ENCODE data around the gene GEMIN4.

GEMIN4 gene

DNA sequence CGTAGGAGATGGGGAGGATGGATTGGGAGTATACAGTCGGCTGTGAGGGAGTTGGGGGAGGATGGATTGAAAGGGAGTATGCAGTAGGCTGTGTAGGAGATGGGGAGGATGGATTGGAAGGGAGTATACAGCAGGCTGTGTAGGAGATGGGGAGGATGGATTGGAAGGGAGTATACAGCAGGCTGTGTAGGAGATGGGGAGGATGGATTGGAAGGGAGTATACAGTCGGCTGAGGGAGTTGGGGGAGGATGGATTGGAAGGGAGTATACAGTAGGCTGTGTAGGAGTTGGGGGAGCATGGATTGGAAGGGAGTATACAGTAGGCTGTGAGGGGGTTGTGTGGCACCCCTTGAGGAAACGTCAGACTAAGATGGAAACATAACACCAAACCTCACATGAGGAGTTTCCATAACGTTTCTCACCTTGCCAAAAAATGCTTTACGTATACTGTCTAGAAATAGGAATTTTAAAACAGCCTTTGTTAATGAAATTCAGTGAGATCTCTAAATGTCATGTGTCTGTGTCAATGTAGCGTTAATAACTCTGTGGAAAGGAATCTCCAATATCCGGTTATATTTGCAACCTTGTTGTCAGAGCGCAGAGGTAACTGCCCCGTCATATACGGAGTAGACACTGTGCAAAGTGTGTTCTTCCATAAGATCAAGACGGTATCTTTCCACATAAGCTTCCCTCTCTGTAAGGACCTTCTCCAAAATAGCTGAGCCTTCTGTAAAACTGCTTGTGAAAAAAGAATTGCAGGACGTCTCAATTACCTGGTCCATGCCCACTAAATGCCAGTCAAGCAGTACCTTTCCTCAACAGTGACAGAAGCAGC, 31.1 kb downstream of the GEMIN4 start:
- DNase-seq (ENCODE audit: extremely low read depth, insufficient read length): no peak
- no peaks in the 10 kb centered on the region for H3K27me3 ChIP-seq (replicated peaks; ENCODE audit: control insufficient read depth, insufficient read depth, low read length)
- TF ChIP-seq, protein P1, sequence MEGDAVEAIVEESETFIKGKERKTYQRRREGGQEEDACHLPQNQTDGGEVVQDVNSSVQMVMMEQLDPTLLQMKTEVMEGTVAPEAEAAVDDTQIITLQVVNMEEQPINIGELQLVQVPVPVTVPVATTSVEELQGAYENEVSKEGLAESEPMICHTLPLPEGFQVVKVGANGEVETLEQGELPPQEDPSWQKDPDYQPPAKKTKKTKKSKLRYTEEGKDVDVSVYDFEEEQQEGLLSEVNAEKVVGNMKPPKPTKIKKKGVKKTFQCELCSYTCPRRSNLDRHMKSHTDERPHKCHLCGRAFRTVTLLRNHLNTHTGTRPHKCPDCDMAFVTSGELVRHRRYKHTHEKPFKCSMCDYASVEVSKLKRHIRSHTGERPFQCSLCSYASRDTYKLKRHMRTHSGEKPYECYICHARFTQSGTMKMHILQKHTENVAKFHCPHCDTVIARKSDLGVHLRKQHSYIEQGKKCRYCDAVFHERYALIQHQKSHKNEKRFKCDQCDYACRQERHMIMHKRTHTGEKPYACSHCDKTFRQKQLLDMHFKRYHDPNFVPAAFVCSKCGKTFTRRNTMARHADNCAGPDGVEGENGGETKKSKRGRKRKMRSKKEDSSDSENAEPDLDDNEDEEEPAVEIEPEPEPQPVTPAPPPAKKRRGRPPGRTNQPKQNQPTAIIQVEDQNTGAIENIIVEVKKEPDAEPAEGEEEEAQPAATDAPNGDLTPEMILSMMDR (IDR thresholded peaks at IDR 0.05; ENCODE audit: insufficient read depth, low read length, poor library complexity, severe bottlenecking): no peak
- no peak overlapping the region for H3K4me3 ChIP-seq (replicated peaks; ENCODE audit: low read depth, low read length)
- no peaks in the 10 kb centered on the region for H3K36me3 ChIP-seq (ENCODE audit: control insufficient read depth, insufficient read depth, low read length)

DNA sequence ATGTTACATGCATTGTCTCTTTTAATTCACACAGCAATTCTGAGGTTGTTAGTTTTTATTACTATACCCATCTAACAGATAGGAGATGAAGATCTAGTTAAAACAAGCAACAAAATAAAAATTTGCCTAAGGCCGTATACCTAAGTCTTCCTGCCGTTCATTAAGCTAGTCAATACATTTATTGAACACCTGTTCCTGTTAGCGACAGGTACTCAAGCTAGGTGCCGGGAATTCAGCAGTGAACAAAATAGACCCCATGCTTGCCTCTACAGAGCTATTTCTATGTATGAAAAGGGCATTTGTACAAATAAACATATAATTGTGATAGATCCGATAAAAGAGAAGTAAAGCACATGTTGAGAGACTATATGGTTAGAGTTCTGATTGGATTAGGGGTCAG, 34.0 kb downstream of the GEMIN4 start:
- Histone ChIP-seq H3K36me3 (ENCODE audit: control insufficient read depth, insufficient read depth, low read length) (no peaks in the 10 kb centered on the region), H3K27me3 (replicated peaks; ENCODE audit: control insufficient read depth, insufficient read depth, low read length) (no peaks in the 10 kb centered on the region), H3K4me3 (replicated peaks; ENCODE audit: low read depth, low read length) (no peak overlapping the region)
- no peak for DNase-seq (ENCODE audit: extremely low read depth, insufficient read length)
- TF ChIP-seq, protein P1 (IDR thresholded peaks at IDR 0.05; ENCODE audit: insufficient read depth, low read length, poor library complexity, severe bottlenecking): no peak

DNA sequence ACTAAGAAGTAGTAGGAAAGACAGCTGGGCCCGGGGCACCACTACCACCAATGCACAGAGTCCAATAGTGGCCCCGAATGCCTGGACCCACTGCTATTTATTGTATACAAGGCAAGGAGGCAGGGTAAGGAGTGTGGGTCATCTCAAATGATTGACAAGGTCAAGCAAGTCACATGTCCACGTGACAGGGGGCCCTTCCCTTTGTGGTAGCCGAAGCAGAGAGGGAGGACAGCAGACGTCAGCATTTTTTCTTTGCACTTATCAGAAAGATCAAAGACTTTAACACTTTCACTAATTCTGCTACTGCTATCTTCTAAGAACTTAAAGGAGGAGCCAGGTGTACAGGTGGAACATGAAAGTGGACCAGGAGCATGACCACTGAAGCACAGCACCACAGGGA, 43.9 kb downstream of the GEMIN4 start:
- Histone ChIP-seq H3K4me3 (replicated peaks; ENCODE audit: low read depth, low read length) (no peak overlapping the region), H3K27me3 (replicated peaks; ENCODE audit: control insufficient read depth, insufficient read depth, low read length) (no peaks in the 10 kb centered on the region), H3K36me3 (ENCODE audit: control insufficient read depth, insufficient read depth, low read length) (peaks cover 4% of the 10 kb centered on the region)
- DNase-seq (ENCODE audit: extremely low read depth, insufficient read length): no peak
- TF ChIP-seq, protein P1 (IDR thresholded peaks at IDR 0.05; ENCODE audit: insufficient read depth, low read length, poor library complexity, severe bottlenecking): no peak

DNA sequence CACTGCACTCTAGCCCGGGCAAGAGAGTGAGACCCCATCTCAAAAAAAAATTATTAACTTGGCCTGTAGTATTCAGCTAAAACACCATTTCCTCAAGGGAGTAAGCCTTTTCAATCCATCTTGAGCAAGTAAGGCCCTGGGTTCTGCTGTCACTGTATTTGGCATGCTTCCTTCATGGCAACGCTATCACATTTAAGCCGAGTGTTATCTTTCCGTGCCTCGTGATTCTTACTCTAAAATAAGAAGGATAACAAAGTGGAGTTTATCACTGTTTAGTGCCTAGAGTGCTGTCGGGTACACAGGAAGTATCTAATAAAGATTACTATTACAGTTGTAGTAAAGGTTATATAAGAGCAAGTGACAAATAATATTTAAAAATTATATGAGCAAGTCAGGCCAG, 46.2 kb downstream of the GEMIN4 start:
- Histone ChIP-seq H3K36me3 (ENCODE audit: control insufficient read depth, insufficient read depth, low read length) (peaks cover 4% of the 10 kb centered on the region), H3K4me3 (replicated peaks; ENCODE audit: low read depth, low read length) (no peak overlapping the region), H3K27me3 (replicated peaks; ENCODE audit: control insufficient read depth, insufficient read depth, low read length) (no peaks in the 10 kb centered on the region)
- TF ChIP-seq, protein P1 (IDR thresholded peaks at IDR 0.05; ENCODE audit: insufficient read depth, low read length, poor library complexity, severe bottlenecking): no peak
- DNase-seq (ENCODE audit: extremely low read depth, insufficient read length): no peak

DNA sequence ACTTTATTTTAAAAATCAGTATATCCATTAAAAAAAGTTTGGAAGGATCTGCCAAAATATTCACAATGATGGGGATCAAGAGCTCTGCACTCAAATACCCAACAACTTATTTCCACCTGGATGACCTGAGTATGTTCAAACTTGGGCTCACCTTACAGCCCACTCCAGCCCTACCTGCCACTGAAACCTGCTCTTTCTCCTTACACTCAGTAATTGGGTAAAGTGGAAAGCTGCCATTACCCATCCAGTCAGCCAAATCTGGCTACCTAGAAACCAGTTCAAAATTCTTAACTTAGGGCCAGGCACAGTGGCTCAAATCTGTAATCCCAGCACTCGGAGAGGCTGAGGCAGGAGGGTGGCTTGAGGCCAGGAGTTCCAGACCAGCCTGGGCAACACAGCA, 47.1 kb downstream of the GEMIN4 start:
- Histone ChIP-seq H3K36me3 (ENCODE audit: control insufficient read depth, insufficient read depth, low read length) (peaks cover 4% of the 10 kb centered on the region), H3K27me3 (replicated peaks; ENCODE audit: control insufficient read depth, insufficient read depth, low read length) (no peaks in the 10 kb centered on the region), H3K4me3 (replicated peaks; ENCODE audit: low read depth, low read length) (no peak overlapping the region)
- no peak for DNase-seq (ENCODE audit: extremely low read depth, insufficient read length)
- TF ChIP-seq, protein P1 (IDR thresholded peaks at IDR 0.05; ENCODE audit: insufficient read depth, low read length, poor library complexity, severe bottlenecking): no peak
